ENCODE measurements around the gene SERPINB1.
"Not testable (repeated sequence)": the region's sequence is repeated elsewhere in the genome, so short reads cannot be mapped to it uniquely, and the experiment has no call there.

SERPINB1 gene

DNA sequence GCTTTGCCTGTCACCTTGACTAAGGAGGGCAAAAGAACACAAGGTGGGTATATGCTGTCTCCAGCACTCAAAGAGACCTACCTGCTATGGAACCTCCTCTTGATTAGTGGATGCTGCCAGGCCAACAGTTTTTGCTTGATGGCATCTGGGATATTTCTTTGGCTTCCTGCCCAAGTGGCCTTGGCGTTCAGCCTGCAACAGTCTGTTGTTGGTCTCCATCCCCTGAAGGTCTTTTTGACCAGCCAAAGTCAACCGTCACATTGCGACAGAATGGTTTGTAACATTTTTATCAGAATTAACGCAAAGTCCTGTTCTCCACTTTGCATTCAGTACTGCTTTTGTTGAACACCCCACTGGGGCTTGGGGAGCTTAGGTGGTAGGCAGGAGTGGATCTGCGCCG, 37.1 kb downstream of the SERPINB1 start:
- Histone ChIP-seq H3K27me3 (no peaks in the 10 kb centered on the region), H3K36me3 (no peaks in the 10 kb centered on the region), H3K27ac (peak overlapping the region in 1 of 2 donors; percentile 44), H3K4me1 (peaks cover 0 to 38% (median 12%) of the 10 kb centered on the region in 4 donors), H3K4me3 (no peak overlapping the region), H3K9me3 (no peaks in the 10 kb centered on the region)
- no peak for DNase-seq
- TF ChIP-seq, protein P1, sequence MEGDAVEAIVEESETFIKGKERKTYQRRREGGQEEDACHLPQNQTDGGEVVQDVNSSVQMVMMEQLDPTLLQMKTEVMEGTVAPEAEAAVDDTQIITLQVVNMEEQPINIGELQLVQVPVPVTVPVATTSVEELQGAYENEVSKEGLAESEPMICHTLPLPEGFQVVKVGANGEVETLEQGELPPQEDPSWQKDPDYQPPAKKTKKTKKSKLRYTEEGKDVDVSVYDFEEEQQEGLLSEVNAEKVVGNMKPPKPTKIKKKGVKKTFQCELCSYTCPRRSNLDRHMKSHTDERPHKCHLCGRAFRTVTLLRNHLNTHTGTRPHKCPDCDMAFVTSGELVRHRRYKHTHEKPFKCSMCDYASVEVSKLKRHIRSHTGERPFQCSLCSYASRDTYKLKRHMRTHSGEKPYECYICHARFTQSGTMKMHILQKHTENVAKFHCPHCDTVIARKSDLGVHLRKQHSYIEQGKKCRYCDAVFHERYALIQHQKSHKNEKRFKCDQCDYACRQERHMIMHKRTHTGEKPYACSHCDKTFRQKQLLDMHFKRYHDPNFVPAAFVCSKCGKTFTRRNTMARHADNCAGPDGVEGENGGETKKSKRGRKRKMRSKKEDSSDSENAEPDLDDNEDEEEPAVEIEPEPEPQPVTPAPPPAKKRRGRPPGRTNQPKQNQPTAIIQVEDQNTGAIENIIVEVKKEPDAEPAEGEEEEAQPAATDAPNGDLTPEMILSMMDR (IDR thresholded peaks at IDR 0.05): no peak
- intact Hi-C loops (cut with DNase I; ENCODE audit: low total_unique reads): no loop called here

DNA sequence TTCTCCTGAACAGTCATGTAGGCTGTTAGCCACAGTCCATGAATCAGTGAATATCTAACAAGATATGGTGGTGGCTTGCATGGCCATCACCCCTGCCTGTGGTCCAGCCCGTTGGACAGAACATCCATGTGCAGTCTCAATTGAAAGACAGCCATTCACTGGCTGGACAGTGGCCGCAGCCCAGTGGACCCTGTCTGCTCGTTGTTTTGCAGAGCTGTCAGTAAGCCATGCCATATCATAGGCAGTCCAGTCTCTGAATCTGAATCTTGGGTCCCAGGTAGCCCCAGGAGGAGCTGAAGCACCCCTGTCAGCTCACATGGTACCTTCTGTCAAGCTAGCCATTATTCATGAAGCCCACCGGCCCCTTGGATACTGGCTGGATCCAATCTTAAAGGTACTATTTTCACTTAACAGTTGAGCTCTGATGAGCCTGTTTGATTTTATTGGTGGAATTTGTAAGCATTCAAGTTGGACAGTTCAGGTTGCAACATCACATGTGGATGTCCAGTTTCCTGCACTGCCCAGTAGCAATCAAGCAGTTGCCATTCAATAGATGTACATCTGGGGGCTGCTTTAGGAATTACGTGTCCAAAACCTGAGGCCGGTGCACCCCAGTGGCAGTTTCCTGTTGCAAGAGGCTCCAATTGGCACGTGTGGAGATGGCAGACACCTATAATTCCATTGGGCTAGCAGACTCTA, 37.8 kb downstream of the SERPINB1 start:
- intact Hi-C loops (cut with DNase I; ENCODE audit: low total_unique reads): no loop called here
- Histone ChIP-seq H3K9me3 (no peaks in the 10 kb centered on the region), H3K4me3 (no peak overlapping the region), H3K4me1 (peaks cover 0 to 38% (median 12%) of the 10 kb centered on the region in 4 donors), H3K27ac (peak overlapping the region in 1 of 2 donors; percentile 44), H3K36me3 (no peaks in the 10 kb centered on the region), H3K27me3 (no peaks in the 10 kb centered on the region)
- no peak for DNase-seq
- TF ChIP-seq, protein P1 (IDR thresholded peaks at IDR 0.05): no peak

DNA sequence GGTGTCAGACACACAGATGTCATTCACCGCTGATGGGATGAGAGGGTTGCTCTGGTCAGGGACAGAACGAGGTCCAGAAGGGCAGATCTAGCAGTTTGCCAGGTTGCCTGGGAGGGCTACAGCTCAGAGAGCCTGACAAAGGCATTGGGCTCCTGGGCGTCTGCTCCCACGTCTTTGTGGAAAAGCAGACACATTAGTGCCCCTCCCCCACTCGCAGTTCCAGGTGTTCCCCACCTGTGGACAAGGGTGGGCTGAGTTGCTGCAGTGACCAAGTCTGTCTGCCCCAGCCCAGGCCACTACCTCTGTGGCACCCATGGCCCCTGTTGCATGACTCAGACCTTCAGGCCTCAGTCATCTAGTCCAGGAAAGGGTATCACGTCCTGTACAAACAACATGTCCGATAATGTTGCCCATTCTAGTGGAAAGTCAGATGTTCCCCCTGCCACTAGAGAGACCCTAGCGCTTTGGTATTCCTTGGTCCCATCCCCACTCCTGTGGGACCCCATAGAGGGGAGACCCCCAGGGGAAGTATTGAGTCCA, 39.1 kb downstream of the SERPINB1 start:
- peaks cover 0 to 29% (median 10%) of the 10 kb centered on the region in 4 donors for H3K4me1 ChIP-seq
- H3K27ac ChIP-seq: no peak overlapping the region
- TF ChIP-seq, protein P1 (IDR thresholded peaks at IDR 0.05): no peak
- no peaks in the 10 kb centered on the region for H3K9me3 ChIP-seq
- H3K27me3 ChIP-seq: no peaks in the 10 kb centered on the region
- intact Hi-C loops (cut with DNase I; ENCODE audit: low total_unique reads): no loop called here
- H3K4me3 ChIP-seq: no peak overlapping the region
- no peaks in the 10 kb centered on the region for H3K36me3 ChIP-seq
- no peak for DNase-seq

DNA sequence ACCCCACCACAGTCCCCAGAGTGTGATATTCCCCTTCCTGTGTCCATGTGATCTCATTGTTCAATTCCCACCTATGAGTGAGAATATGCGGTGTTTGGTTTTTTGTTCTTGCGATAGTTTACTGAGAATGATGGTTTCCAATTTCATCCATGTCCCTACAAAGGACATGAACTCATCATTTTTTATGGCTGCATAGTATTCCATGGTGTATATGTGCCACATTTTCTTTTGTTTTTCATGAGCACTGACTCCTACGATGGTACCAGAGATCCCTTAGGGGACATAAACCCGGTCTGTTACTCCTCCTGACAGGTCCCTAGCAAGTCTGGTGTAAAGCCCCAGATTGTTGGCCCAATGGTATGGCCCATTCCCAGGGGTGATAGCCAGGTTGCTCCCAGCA, 40.0 kb downstream of the SERPINB1 start:
- intact Hi-C loops (cut with DNase I; ENCODE audit: low total_unique reads); H3K27ac ChIP-seq; DNase-seq; H3K36me3 ChIP-seq; H3K9me3 ChIP-seq; H3K27me3 ChIP-seq; H3K4me3 ChIP-seq: not testable (repeated sequence)
- peaks cover 0 to 20% (median 14%) of the 10 kb centered on the region in 4 donors for H3K4me1 ChIP-seq

DNA sequence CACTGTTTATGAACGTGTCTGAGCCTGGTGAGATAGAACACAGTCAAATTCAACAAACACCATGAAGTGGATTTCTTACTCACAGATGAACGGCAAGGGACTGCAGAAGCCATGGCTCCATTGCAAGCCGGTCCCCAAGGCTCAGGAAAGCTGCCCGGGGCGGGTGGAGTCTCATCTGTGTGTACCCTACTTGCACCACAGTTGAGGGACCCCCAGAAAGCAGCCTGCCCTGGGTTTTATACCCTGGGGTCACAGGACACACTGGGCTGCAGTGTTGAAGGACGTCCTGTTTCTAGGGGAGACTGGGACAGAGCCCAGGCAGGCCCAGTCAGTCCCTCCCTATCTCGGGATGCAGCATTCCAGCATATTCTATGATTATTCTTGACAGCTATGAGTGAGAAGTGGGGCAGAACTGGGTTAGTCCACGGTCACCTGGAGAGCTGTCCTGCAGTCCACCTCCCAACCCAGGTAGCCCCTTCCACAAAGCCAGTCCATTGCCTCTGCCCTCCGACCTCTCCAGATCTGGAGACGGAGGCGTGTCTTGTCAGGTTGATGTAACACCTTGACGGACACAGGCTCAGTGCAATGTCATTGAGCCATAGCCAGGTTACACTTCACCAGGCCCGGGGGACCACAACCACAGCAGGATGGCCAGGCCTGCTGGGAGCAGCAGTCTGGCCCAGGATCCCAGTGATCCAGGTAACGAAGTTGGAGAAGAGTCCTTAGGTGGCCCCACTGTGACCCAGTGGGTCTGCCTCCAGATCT, 40.9 kb downstream of the SERPINB1 start:
- no peaks in the 10 kb centered on the region for H3K27me3 ChIP-seq
- no peak overlapping the region for H3K27ac ChIP-seq
- no peaks in the 10 kb centered on the region for H3K36me3 ChIP-seq
- H3K9me3 ChIP-seq: no peaks in the 10 kb centered on the region
- no peak overlapping the region for H3K4me3 ChIP-seq
- peaks cover 0 to 19% (median 12%) of the 10 kb centered on the region in 4 donors for H3K4me1 ChIP-seq
- TF ChIP-seq, protein P1 (IDR thresholded peaks at IDR 0.05): no peak
- DNase-seq: no peak
- intact Hi-C loops (cut with DNase I; ENCODE audit: low total_unique reads): no loop called here
